SK-N-SH (cell line): ENCODE data around the gene TCF7L2. TPM values are rescaled to one million over a fixed set of nuclear protein-coding genes. Genes with fewer than 3 reads are reported as not detected.

ENCODE experiments used
- CTCF ChIA-PET: fragments of 300-600, 350-600 bp; formaldehyde crosslinking; extraction: SDS; loops from one replicate; lab custom pipeline; 2021; lab: Yijun Ruan, JAX
- POLR2A ChIA-PET: fragments of 350-600 bp; sonication (Branson Sonifier 250); formaldehyde crosslinking; extraction: SDS; loops from one replicate; lab custom pipeline; 2020; ENCODE audit warnings: antibody characterized with exemption, inconsistent platforms; lab: Yijun Ruan, JAX
- DNase-seq: peaks from one replicate; pipeline ENCODE4 v3.0.0; 2012
- H2AFZ ChIP-seq: fragments of 200-600 bp; sonication (generic); 2 replicates; pipeline ENCODE4 v1.8.1; 2016; ENCODE audit warnings: antibody characterized with exemption, mild to moderate bottlenecking, low read depth
- H3F3A ChIP-seq: fragments of 200-600 bp; sonication (generic); replicated peaks from 2 replicates; pipeline ENCODE3; 2016; ENCODE audit warnings: antibody characterized with exemption, mild to moderate bottlenecking; ENCODE audit not compliant: insufficient read depth
- H3K27ac ChIP-seq, 2 experiments: fragments of 200-500 bp in 1 of 2; fragments of 200-600 bp in 1 of 2; sonication (Bioruptor generic) in 1 of 2; sonication (generic), shearing (Covaris generic) in 1 of 2; 2 replicates each; pipeline versions ENCODE4 v1.5.1 to v1.6.1; 2014 to 2016; ENCODE audit warnings: low read depth in 2 of 2, inconsistent platforms in 1 of 2, low read length in 1 of 2, mild to moderate bottlenecking in 1 of 2, mixed read lengths in 1 of 2
- H3K27me3 ChIP-seq: fragments of 200-600 bp; sonication (generic), shearing (Covaris generic); 2 replicates; pipeline ENCODE4 v1.6.1; 2016; ENCODE audit warnings: mixed run types; ENCODE audit not compliant: insufficient read depth
- H3K36me3 ChIP-seq, 2 experiments: fragments of 200-500 bp in 1 of 2; fragments of 200-600 bp in 1 of 2; sonication (Bioruptor generic) in 1 of 2; sonication (generic) in 1 of 2; replicated peaks in 1 of 2; 2 replicates each; pipeline versions ENCODE3 to v1.5.1; 2014 to 2016; ENCODE audit warnings: low read length in 1 of 2, mild to moderate bottlenecking in 1 of 2; ENCODE audit not compliant: insufficient read depth in 2 of 2, control insufficient read depth in 1 of 2
- H3K4me1 ChIP-seq, 2 experiments: fragments of 200-500 bp in 1 of 2; fragments of 200-600 bp in 1 of 2; sonication (Bioruptor generic) in 1 of 2; sonication (generic), shearing (Covaris generic) in 1 of 2; 2 replicates each; pipeline versions ENCODE4 v1.5.1 to v1.6.1; 2014 to 2016; ENCODE audit warnings: low read depth in 1 of 2, low read length in 1 of 2, mixed run types in 1 of 2; ENCODE audit not compliant: insufficient read depth in 2 of 2, control insufficient read depth in 1 of 2
- H3K4me2 ChIP-seq: fragments of 200-600 bp; sonication (generic), shearing (Covaris generic); 2 replicates; pipeline ENCODE4 v1.6.1; 2017; ENCODE audit warnings: mixed run types
- H3K4me3 ChIP-seq, 2 experiments: fragments of 200-500 bp in 1 of 2; fragments of 200-600 bp in 1 of 2; sonication (Bioruptor generic) in 1 of 2; sonication (generic), shearing (Covaris generic) in 1 of 2; 2 replicates each; pipeline versions ENCODE4 v1.5.1 to v1.8.1; 2014 to 2016; ENCODE audit warnings: low read depth in 2 of 2, inconsistent platforms in 1 of 2, low read length in 1 of 2, mild to moderate bottlenecking in 1 of 2, mixed read lengths in 1 of 2, moderate library complexity in 1 of 2
- H3K79me2 ChIP-seq: fragments of 200-600 bp; sonication (generic); 2 replicates; pipeline ENCODE4 v1.8.1; 2017; ENCODE audit warnings: mild to moderate bottlenecking; ENCODE audit not compliant: insufficient read depth
- H3K9ac ChIP-seq: fragments of 200-600 bp; sonication (generic); 2 replicates; pipeline ENCODE4 v1.6.1; 2017; ENCODE audit warnings: mixed run types
- H3K9me2 ChIP-seq: fragments of 200-600 bp; sonication (generic); 2 replicates; pipeline ENCODE4 v1.6.1; 2017; ENCODE audit warnings: mixed run types
- H3K9me3 ChIP-seq: fragments of 200-600 bp; sonication (generic); 2 replicates; pipeline ENCODE4 v1.6.1; 2017; ENCODE audit warnings: mixed run types, mild to moderate bottlenecking, moderate library complexity
- H4K20me1 ChIP-seq: fragments of 200-600 bp; sonication (generic); 2 replicates; pipeline ENCODE4 v1.6.1; 2017; ENCODE audit warnings: mild to moderate bottlenecking, mixed run types; ENCODE audit not compliant: insufficient read depth
- CHD2 ChIP-seq: fragments of 150-350 bp; IDR thresholded peaks from 2 replicates; pipeline ENCODE4 v1.6.1; 2018; ENCODE audit warnings: low read length; ENCODE audit not compliant: partially characterized antibody
- CTCF ChIP-seq: fragments of 200-600 bp; sonication (generic); IDR thresholded peaks from 2 replicates; pipeline ENCODE4 v1.6.1; 2017; ENCODE audit warnings: antibody characterized with exemption, mild to moderate bottlenecking, moderate library complexity
- GATA2 ChIP-seq: sonication (generic); formaldehyde crosslinking; IDR thresholded peaks from 2 replicates; pipeline ENCODE4 v1.5.0; 2020; ENCODE audit warnings: mild to moderate bottlenecking, missing genetic modification reagents
- RCOR1 ChIP-seq: fragments of 150-350 bp; IDR thresholded peaks from 2 replicates; pipeline ENCODE4 v1.6.1; 2017; ENCODE audit warnings: antibody characterized with exemption, low read length
- REST ChIP-seq: IDR thresholded peaks from 2 replicates; pipeline ENCODE4 v1.6.1; 2012; ENCODE audit warnings: mild to moderate bottlenecking, low read depth, low read length, moderate library complexity
- RFX5 ChIP-seq: IDR thresholded peaks from 2 replicates; pipeline ENCODE4 v1.6.1; 2012; ENCODE audit warnings: mild to moderate bottlenecking, improper control_type of control experiment, low read length
- RXRA ChIP-seq: IDR thresholded peaks from 2 replicates; pipeline ENCODE4 v1.4.0; 2012; ENCODE audit warnings: low read depth, mild to moderate bottlenecking, borderline replicate concordance
- SMC3 ChIP-seq: IDR thresholded peaks from 2 replicates; pipeline ENCODE4 v1.6.1; 2012; ENCODE audit warnings: low read depth, low read length, improper control_type of control experiment
- TCF12 ChIP-seq: IDR thresholded peaks from 2 replicates; pipeline ENCODE4 v1.4.0; 2012
- USF1 ChIP-seq: IDR thresholded peaks from 2 replicates; pipeline ENCODE4 v1.4.0; 2012; ENCODE audit warnings: low read depth, borderline replicate concordance
- YY1 ChIP-seq: IDR thresholded peaks from 2 replicates; pipeline ENCODE4 v1.4.0; 2012; ENCODE audit warnings: low read depth, mild to moderate bottlenecking
- ZBTB33 ChIP-seq: IDR thresholded peaks from 2 replicates; pipeline ENCODE4 v1.4.0; 2012; ENCODE audit warnings: low read depth, borderline replicate concordance
- WGBS: methylation state at CpG from one replicate; pipeline ENCODE4 v1.1.6; 2017; ENCODE audit warnings: low lambda C conversion rate; 5-methylcytosine and 5-hydroxymethylcytosine counted together
- polyA plus RNA-seq, 3 experiments: library from polyadenylated mRNA; depleted of rRNA; stranded (reverse); fragments of >200 nt; gene quantifications; 2 replicates each; pipeline ENCODE4 v1.2.3, GENCODE V29; 2012

Gene TCF7L2
- polyA plus RNA-seq, 1 of the 3 experiments (the other 2 are of a cell fraction): 10.2 TPM

- Histone ChIP-seq H4K20me1 (peaks cover 43% of the 10 kb centered on the region), H3K4me2 (no peak overlapping the region), H3K27me3 (no peaks in the 10 kb centered on the region), H3K9ac (no peak overlapping the region), H3K36me3 (peaks cover 0 to 8% of the 10 kb centered on the region in 2 experiments), H3K9me3 (no peaks in the 10 kb centered on the region), H3F3A (no peaks in the 10 kb centered on the region), H3K4me3 (no peak overlapping the region), H3K9me2 (no peaks in the 10 kb centered on the region), H3K79me2 (peaks cover 24% of the 10 kb centered on the region; the same call in 1 of the 2 replicates), H3K4me1 (peaks cover 0 to 3% of the 10 kb centered on the region in 2 experiments; a peak in 1 of 4 replicates), H2AFZ (no peak overlapping the region), H3K27ac (no peak overlapping the region)
- 88% methylated on average over 5 of the region's 5 CpGs for WGBS
- ChIA-PET CTCF (no interaction called here), POLR2A (no interaction called here)
- TF ChIP-seq USF1: no peak
- no peak for DNase-seq
Measured at GRCh38 chr10:113004069-113004618, 54.1 kb downstream of the TCF7L2 start.

- WGBS: 93% methylated on average over 6 of the region's 6 CpGs
- no peak overlapping the region for H3K4me3 ChIP-seq
- peaks cover 0 to 3% of the 10 kb centered on the region in 2 experiments; a peak in 1 of 4 replicates for H3K4me1 ChIP-seq
- no peaks in the 10 kb centered on the region for H3K9me2 ChIP-seq
- no peaks in the 10 kb centered on the region for H3K9me3 ChIP-seq
- H3K79me2 ChIP-seq: peaks cover 23% of the 10 kb centered on the region
- no peaks in the 10 kb centered on the region for H3K27me3 ChIP-seq
- ChIA-PET CTCF (no interaction called here), POLR2A (no interaction called here)
- TF ChIP-seq CTCF (no peak), GATA2 (CRISPR knock-in tag) (no peak), CHD2 (no peak), RFX5 (no peak), TCF12 (no peak)
- H3K9ac ChIP-seq: no peak overlapping the region
- H3K27ac ChIP-seq: no peak overlapping the region
- no peak overlapping the region for H2AFZ ChIP-seq
- peaks cover 0 to 8% of the 10 kb centered on the region in 2 experiments for H3K36me3 ChIP-seq
- H3K4me2 ChIP-seq: no peak overlapping the region
- no peak for DNase-seq
- peaks cover 32% of the 10 kb centered on the region for H4K20me1 ChIP-seq
- no peaks in the 10 kb centered on the region for H3F3A ChIP-seq
Measured at GRCh38 chr10:113005380-113005779, 55.3 kb downstream of the TCF7L2 start.

- Histone ChIP-seq H3K9ac (no peak overlapping the region), H3K9me3 (no peaks in the 10 kb centered on the region)
- TF ChIP-seq REST: no peak
- no peak for TF ChIP-seq RXRA
- TF ChIP-seq YY1: no peak
- TF ChIP-seq ZBTB33: no peak
- TF ChIP-seq SMC3: no peak
- no peak for TF ChIP-seq RCOR1
Measured at GRCh38 chr10:113006656-113007342, 56.8 kb downstream of the TCF7L2 start.

More at GRCh38 chr10:113006656-113007342, 56.8 kb downstream of the TCF7L2 start:
- no peaks in the 10 kb centered on the region for H3K9me2 ChIP-seq
- WGBS: 93% methylated on average over 9 of the region's 9 CpGs
- H3K4me2 ChIP-seq: no peak overlapping the region
- no peak overlapping the region for H3K4me3 ChIP-seq
- no peak overlapping the region for H2AFZ ChIP-seq
- DNase-seq: no peak
- H3K27me3 ChIP-seq: no peaks in the 10 kb centered on the region
- peaks cover 19% of the 10 kb centered on the region for H4K20me1 ChIP-seq
- CTCF ChIA-PET: interaction anchor here (0.6 kb wide), 1 partner anchor 183 kb away, joined by 3 read pairs; no protein-coding TSS in a partner anchor
- POLR2A ChIA-PET: no interaction called here
- peaks cover 0 to 8% of the 10 kb centered on the region in 2 experiments for H3K36me3 ChIP-seq
- peaks cover 33% of the 10 kb centered on the region for H3K79me2 ChIP-seq
- H3K4me1 ChIP-seq: peaks cover 0 to 3% of the 10 kb centered on the region in 2 experiments; a peak in 1 of 4 replicates
- H3K27ac ChIP-seq: no peak overlapping the region
- no peaks in the 10 kb centered on the region for H3F3A ChIP-seq
